SHP77 (cell line): ENCODE results near the gene HMBS.

Source experiments
- DNase-seq, 2 experiments: peaks; one replicate each; lab custom pipeline; 2025; lab: John Stamatoyannopoulos, UW

The HMBS gene

GRCh38 chr11:119067371-119068222, 17.1 kb upstream of the HMBS start, which contains the start of gene VPS11:
Gene VPS11 (plus strand): TSS chr11:119067818. CDS start chr11:119067824, 6 bp downstream.
- DNase-seq, result peak; percentile 95 to 97

DNA sequence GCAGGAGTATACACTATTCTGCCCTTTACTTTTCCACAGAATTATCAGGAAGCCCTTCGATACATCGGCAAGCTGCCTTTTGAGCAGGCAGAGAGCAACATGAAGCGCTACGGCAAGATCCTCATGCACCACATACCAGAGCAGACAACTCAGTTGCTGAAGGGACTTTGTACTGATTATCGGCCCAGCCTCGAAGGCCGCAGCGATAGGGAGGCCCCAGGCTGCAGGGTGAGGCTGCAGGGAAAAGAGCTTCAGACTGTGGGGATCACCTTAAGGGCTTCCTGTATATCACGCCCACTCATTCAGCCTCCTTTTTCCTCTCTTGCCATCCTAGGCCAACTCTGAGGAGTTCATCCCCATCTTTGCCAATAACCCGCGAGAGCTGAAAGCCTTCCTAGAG, 6.8 kb upstream of the HMBS start:
- no peak for DNase-seq

DNA sequence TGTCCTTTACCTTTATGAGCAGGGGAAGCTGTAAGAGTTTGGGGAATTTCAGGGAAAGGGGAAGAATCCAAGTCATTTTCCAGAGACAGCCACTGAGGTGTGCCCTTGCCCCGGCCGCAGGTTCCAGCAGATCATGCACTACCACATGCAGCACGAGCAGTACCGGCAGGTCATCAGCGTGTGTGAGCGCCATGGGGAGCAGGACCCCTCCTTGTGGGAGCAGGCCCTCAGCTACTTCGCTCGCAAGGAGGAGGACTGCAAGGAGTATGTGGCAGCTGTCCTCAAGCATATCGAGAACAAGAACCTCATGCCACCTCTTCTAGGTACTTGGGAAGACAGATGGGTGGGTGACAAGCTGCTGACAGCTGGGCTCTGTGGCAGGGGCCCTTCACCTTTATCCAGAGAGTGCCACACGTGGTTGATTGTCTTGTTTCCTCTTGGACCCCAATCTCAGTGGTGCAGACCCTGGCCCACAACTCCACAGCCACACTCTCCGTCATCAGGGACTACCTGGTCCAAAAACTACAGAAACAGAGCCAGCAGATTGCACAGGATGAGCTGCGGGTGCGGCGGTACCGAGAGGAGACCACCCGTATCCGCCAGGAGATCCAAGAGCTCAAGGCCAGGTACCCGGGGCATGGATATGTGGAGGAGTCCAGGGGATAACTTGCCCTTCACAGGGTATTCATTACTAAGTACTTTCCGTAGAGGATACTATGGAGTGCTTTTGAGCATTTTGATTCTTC, 5.8 kb upstream of the HMBS start:
- DNase-seq, result no peak

GRCh38 chr11:119081682-119082260, 2.9 kb upstream of the HMBS start:
- DNase-seq, result no peak

GRCh38 chr11:119085437-119085847, 761 bp downstream of the HMBS start:
- no peak for DNase-seq

GRCh38 chr11:119087123-119087522, 2.4 kb downstream of the HMBS start:
- no peak for DNase-seq

DNA sequence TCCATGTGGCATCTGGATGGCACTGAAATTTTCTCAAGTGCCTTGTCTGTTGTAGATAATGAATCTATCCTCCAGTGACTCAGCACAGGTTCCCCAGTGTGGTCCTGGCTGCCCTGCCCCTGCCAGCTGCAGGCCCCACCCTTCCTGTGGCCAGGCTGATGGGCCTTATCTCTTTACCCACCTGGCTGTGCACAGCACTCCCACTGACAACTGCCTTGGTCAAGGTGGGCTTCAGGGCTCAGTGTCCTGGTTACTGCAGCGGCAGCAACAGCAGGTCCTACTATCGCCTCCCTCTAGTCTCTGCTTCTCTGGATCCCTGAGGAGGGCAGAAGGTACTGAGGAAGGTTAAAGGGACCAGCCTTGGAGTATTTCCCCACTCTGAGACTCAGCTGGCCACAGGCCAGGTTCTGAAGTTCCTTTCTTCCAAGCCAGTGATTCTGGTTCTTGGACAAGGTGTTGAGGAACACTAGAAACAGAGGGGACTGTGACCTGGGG, 3.1 kb downstream of the HMBS start:
- no peak for DNase-seq

- DNase-seq, result no peak
Observed at GRCh38 chr11:119088406-119088805, 3.7 kb downstream of the HMBS start.

DNA sequence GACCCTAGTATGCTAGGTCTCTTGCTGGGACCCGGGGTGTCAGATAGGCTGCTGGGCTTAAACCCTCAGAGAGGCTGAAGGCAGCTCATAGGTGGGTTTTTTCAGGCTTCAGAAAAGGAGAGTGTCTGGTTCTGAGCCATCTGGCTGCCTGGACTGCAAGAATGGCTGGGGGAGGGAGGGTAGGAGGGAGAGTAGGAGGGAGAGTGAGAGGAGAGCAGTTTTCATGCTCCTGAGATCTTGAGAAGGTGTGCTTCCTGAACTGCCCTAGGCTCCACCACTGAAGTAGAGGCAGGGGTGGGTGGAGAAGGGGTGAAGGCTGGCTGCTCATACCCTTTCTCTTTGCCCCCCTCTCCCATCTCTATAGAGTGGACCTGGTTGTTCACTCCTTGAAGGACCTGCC, 4.6 kb downstream of the HMBS start:
- DNase-seq, result no peak

DNA sequence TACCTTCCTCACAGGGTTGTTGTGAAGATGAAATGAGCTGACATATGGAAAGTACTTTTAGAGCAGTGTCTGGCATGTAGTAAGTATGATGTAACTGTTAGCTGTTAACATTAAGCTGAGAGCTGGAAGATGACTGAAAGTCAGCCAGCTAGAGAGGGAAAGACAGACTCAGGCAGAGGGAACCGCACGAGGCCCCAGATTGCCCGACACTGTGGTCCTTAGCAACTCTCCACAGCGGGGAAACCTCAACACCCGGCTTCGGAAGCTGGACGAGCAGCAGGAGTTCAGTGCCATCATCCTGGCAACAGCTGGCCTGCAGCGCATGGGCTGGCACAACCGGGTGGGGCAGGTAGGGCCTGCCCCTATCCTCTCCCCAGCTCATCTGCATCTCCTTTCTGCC, 6.5 kb downstream of the HMBS start:
- no peak for DNase-seq

GRCh38 chr11:119091966-119092879, 7.5 kb downstream of the HMBS start:
- no peak for DNase-seq

- no peak for DNase-seq
Observed at GRCh38 chr11:119092880-119093842, 8.5 kb downstream of the HMBS start.

- no peak for DNase-seq
Observed at GRCh38 chr11:119093942-119094815, 9.5 kb downstream of the HMBS start.

- peak; percentile 52 to 66 for DNase-seq
Observed at GRCh38 chr11:119094816-119095065, 10.1 kb downstream of the HMBS start.

- peak; percentile 99 for DNase-seq
Observed at GRCh38 chr11:119095066-119095880, 10.6 kb downstream of the HMBS start.

DNA sequence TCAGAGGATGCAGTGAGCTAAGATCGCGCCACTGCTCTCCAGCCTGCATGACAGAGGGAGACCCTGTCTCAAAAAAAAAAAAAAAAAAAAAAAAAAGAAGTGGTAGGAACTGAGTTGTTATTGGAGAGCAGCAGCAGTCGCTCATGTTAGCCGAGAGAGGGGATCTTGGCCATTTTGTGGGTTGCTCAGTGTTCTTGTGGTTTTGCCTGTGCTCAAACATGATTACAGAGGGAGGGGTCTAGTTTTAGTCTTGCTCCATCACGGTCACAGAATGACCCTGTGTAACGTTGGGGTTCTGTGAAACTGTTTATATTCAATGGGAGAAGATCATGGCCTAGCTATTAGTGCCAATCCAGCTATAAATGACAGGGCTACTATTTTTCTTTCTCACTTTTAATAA, 15.0 kb downstream of the HMBS start:
- DNase-seq, result no peak

DNA sequence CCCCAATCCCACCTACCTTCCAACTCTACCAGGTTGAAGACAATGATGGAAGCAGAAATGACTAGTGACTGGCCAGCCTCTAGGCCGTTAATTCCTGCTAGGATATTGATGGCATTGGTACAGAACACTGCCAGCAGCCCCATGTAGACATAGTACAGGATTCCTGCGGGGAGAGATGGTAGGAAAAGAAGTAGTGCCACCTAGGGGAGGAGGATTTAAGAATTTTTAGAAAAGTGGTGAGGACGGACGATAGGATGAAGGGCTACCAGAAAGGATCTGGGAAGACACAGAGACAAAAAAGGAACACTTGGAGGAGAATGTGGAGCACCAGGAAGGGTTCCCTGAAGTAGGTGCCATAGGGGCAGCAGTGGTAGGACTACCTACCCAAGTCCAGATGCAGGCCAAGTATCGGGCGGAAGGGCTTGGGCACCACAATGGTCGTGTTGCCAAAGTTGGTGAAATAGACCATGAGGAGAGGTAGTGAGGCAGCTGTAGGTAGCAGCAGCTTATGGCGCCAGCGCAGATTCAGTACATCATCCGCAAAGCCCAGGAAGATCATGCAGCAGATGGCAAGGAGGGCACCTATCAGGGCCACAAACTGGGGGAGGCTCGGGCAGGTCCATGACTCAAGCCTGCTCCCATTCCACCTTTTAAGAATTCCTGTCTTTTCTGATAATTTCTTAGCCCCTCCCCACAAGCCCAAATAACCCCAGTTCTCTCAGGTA, 15.7 kb downstream of the HMBS start:
- DNase-seq, result peak; percentile 32 to 39
